HG02852 (cell line): ENCODE data around the gene DPEP2.
A peak's percentile ranks its signal among the peaks of the same experiment; 100 is the strongest.
"Not testable (repeated sequence)": the region's sequence is repeated elsewhere in the genome, so short reads cannot be mapped to it uniquely, and the experiment has no call there.

Source experiments
- ATAC-seq: cut with Tn5 transposase; IDR thresholded peaks from one replicate; pipeline ENCODE4 v1.9.1; 2021; ENCODE audit warnings: mild to moderate bottlenecking, moderate library complexity; ENCODE audit not compliant: unreplicated experiment

The DPEP2 gene

DNA sequence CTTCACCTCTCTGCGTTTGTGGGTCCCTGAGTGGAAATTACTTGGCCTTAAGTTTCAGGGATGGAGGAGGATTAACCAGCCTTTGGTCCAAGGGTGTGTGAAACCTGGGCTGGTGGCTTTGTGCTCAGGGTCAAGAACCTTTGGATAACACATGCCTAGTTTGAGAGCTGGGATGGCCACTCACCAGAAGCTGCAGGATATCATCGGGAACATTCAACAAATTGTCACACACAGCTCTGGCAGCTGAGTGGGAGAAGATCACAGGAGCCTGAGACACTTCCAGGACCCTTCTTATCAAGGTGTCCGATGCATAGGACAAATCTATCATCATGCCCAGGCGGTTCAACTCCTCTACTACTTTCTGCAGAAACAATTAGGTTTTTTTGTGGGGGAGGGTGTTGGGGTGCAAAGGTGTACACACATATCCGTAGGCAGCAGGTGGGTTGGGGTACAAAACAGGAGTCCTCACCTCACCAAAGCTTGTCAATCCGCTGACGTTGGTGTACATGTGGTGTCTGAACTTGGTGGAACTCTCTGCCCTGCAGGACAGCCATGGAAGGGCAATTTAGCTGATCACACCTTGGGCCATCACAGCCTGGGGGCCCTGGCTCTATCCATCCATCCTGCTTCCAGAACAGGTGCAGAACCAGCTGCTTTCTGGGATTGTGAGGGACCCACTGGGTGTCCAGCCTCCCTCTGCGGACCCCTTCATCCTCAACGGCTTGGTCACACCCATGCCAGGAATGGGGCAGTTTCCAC, 21.6 kb downstream of the DPEP2 start:
- no peak for ATAC-seq

DNA sequence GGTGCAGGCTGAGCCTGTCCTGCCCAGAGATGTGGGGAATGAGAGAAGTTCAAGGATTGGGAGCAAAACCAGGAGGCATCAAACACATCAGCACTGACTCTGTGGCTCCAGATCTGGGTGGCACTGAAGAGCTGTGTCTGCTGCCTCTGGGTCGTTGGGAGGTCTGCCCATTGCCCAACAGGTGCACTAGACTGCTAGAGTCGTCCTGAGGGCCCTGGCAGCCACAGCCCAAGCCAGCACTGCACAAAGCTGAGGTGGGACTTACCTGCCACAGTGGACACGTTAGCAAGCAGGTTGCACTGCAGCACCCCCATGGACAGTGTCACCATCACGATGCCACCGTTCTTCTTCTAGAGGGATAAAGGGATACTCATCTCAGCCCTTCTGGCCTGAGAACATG, 22.3 kb downstream of the DPEP2 start:
- no peak for ATAC-seq

DNA sequence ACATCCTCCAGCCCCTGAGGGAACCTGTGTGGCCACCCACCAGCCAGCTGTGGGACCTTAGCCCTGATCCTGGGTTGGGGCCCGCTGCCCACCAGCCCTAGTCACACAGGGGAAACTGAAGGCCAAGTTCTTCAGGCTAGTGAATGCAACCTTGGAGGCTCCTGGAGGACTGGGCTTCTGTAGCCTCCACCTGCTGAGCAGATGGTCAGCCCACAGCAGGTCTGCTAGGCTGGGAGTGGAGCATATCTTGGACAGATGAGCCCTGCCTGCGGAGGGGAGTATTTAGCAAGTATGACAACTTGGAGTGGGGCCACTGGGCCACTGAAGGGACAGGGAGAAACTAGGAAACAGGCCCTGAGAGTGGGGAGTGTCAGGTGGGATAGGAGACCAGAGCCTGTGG, 23.1 kb downstream of the DPEP2 start:
- ATAC-seq: no peak

DNA sequence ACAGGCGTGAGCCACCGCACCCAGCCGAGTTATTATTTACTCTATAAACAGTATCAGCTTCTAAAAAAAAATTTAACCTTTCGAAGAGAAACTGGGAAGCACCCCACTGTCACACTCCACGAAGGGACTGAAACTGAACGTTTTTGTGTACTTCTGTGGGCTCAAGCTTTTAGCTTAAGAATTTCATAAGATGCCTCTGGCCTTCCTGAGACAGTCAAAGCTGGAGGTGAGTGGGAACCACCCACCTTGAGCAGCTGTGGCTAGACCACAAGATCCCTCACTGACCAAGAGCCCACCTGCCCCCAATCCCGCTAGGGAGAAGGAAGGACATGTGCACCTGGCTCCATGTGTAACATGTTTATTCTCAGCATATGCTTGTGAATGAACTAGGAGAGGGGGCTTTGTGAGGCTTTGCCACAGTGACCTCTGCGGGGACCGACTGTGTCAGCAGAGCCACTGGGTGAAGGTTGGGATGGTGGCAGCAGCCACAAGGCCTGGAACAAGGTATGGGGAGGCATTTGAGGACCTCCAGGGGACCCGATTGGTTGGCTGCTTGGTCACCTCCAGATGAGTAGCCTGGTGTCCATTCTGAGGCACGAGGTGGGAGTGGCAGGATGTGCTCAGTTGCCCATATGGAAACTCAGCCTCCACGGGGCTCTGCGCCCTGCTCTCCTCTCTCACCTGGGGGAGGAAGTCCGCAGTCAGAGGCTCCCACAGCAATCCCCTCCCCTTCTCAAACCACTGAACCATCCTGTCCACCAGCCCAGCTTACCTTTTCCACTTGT, 23.8 kb downstream of the DPEP2 start:
- peak; percentile 74 for ATAC-seq

DNA sequence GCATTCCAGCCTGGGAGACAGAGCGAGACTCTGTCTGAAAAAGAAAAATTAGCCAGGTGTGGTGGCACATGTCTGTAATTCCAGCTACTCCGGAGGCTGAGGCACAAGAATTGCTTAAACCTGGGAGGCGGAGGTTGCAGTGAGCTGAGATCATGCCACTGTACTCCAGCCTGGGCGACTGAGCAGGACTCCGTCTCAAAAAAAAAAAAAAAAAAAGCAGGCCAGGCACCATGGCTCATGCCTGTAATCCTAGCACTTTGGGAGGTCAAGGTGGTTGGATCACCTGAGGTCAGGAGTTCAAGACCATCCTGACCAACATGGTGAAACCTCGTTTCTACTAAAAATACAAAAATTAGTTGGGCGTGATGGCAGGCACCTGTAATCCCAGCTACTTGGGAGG, 27.0 kb downstream of the DPEP2 start:
- not testable (repeated sequence) for ATAC-seq

DNA sequence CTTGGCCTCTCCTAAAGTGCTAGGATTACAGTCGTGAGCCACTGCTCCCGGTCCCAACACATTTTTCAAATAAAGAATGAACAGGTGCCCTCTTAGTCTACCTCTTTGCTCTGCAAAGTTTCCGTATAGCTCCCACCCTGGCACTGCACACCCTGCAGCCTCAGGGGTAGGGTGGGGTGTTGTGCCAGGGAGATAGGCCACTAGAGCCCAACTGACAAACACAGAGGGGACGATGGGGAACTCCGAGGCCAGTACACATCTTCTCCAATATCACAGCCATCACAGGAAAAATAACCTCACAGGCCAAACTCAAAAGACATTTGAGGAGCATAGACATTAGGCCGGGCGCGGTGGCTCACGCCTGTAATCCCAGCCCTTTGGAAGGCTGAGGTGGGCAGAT, 28.2 kb downstream of the DPEP2 start:
- ATAC-seq: no peak

DNA sequence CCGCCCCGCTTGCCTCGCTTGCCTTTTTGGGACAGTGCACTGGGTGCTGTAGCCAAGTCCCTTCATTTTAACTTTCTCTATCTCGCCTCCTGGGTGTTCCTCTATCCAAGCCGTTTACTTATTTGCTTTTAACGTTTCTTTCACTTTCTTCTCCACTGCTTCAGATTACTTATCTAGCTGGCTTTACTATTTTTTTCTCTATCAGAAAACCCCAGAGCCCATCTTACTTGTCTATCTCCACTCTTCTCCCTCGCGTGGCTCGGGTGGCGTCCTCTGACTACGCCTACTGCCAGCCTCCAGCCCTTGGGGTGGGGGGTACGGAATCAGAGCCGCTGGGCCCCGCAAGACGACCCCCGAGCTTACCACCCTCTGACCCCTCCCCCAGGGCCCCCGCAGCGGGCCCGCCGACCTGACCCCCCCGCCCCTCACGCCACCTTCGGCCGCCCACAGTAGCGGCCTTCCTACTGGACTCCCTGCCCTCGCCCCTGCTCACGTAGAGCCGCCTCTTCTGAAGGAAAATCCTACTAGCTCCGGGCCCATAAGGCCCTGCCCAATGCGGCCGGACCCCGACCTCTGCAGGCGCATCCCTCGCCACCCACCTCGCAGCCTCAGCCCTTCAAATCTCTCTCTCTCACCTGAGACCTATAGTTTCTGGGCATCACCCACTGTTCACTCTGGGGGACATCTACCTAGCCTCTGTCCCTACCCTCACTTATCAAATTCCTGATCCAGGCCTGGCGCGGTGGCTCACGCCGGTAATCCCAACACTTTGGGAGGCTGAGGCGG, 29.8 kb downstream of the DPEP2 start:
- no peak for ATAC-seq

DNA sequence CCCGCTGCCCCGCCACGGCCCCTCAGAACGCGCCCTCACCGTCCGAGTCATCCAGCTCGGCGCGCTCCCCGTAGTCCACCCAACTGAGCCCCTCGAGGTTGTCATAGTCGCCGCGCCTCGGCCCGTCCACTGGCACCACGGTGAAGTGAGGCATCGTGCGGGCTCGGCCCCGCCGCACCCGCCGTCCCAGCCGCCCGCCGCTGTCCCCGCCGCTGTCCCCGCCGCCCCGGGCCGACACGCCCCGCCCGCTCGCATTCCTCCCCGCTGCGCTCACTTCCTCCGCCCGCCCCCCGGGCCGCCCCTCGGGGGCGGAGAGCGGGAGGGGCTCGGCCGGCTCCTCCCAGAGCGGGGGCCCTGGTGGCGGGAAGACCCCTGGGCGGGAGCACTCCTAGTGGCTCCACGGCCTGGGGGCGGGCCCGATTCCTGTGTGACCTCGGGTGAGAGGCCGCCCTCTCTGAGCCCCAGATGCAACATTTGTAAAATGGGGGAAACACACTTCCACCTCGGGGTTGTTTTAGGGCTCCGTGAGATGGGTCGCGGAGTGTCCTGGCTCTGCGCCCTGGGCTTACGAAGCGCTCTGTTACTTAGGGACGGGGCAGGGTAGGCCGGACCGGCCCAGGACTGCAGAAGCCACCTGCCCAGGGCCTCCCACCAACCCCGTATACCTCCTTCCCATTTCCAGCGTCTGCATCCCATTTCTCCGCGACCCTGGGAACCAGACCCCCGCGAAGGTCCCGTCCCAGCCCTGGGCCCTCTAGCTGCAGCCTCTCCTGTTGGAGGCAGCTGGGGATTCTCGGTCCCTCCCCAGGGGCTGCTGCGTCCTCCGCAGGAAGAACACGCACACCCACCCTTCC, 30.7 kb downstream of the DPEP2 start, which contains the start of gene SLC12A4:
Gene SLC12A4, minus strand, starts transcription at position 238 of the 854 bp plus-strand sequence. Its CDS starts 84 bp downstream, at position 154.
- ATAC-seq: peak; percentile 68

DNA sequence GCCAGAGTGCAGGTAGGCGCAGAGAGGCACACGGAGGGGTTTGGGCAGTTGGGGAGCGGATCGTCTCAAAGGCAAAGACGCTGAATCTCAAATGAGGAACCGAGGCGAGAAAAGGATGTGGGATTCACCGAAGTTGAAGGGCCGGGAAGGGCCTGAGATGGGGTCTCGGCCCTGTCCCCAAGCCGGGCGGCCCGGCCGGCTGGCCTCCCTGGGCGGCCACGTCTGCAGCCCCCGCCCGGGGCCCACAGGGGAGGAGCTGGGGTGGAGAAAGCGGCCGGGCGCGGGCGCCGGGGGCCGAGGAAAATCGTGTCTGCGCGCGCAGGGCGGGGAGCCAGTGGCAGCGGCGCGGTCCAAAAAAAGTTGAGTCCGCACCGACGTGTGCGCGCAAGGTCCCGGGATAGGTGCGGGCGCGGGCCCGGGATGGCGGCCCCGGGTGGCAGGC, 31.3 kb downstream of the DPEP2 start:
- ATAC-seq: peak; percentile 26

DNA sequence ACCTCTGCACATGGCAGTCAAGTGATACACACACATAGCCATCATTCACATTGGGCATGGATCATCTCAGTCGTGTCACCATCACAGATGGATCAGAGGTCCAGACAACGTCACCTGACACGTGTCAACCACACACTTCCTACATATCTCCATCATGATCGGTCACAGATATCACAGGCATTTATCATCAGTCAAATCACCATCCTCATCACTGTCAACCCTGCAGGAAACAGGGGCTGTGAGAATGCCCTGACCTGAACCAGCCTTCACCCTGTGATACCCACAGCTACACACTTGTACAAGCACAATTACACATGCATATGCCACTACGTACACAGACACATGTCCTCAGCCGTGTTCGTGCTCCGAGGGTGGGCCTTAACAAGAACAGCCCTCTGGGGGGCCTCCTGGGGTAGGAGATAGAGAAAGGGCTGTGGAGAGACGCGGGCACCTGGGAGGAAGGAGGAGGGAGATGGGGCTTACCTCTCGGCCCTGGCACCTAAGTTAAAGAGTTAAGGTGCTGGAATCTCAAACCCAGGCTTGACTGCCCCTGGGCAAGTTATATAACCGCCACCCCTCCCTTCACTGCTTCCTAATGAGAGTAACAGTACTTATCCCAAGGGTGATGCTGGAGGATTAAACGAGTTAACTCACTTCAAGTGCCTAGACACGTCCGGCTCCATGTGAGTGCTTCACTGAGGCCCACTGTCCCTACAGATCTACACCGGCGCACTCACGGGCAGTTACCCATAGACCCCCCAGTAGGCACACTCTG, 31.9 kb downstream of the DPEP2 start:
- ATAC-seq: no peak

DNA sequence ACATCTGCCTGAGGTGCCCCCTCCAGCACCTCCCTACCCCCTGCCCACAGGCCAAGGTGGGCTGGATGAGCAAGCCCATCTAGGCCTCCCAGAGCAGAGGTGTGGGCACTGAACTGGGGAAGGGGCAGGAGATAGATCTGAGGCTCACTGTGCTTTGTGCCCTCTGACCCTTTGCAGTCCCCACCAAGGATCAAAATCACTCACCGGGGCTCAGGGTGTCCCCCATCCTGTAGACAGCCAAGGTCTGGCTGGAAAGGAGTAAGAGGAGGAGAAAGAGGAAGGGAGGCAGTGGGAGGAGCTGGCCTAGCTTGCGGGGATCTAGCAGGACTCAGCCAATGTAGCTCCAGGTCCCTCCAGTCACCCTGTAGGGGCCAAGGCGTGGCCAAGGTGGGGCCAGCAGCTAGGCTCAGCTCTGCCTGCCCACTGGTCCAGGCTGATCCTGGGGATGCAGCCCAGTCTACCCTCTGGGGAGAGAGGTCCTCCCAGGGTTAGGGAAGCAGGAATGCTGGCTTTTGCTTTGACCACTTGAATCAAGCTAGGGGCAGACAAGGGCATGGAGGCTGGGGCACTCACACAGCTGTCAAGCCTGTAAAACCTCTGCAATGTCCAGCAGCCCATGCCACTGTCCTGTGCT, 32.6 kb downstream of the DPEP2 start:
- no peak for ATAC-seq

DNA sequence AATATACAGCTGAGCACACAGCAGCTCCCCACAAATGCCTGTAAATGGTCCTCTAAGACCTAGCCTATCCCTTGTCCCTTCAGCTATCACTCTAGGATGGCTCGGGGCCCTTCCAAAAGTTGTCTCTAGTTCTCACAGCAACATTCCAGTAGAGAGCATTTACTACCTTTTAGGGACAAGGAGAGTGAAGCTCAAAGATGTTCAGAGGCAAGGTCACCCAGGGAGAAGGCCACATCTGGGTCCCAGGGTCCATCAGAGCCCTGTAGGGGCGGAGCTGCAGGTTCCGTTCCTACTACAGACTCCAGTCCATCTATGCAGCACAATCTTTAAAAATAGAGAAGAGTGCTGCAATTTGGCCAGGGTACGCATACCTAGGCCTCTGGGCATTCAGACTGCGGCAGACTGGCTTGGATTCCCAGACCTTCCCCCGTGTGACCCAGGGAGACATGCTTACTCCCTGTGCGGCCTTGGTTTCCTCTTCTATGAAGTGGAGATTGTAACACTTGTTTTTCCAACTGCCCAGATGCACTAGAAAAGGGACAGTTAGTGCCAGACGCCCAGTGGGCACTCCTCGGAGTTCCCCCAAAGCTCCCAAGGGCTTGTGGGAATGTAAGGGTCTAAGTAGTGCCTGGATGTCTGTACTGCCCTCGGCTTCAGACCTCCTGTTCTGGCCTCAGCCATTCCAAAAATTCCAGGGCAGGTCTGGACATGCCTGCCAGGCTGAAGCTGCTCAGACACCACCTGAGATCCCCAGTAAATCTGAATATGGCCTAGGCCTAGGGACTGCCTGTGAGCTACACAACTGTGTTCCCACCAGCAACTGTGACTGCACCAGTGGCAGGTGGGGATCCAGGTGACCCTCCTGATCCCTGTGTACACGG, 33.4 kb downstream of the DPEP2 start:
- ATAC-seq: no peak

DNA sequence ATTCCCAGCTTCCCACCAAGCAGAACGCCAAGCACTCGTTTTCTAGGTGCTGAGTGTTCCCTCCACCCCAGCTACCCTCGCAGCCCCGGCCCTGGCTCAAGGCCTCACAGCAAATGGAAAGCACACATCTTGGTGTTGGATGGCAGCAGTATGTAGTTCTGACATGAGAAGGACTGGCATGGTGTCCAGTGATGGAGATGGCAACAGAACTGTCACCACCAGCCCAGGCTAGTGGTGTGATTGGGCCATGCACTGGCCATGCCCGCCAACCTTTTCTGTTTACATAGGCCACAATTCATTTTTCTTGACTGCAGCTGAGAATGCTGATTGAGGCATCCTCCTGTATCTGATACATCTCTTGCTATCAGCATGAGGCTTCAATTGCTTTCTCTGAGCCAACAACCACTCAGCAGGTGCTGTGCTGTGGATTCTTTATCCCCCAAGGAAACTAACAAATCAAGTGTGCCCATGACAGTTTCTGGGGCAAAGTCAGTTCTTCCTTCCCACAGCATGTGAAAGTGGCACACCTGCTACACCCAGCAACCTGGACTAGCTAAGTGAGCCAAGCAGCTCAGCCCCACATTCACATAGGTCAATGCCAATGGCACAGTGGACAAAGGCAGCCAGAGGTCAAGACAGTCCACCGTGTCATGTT, 34.7 kb downstream of the DPEP2 start:
- no peak for ATAC-seq

DNA sequence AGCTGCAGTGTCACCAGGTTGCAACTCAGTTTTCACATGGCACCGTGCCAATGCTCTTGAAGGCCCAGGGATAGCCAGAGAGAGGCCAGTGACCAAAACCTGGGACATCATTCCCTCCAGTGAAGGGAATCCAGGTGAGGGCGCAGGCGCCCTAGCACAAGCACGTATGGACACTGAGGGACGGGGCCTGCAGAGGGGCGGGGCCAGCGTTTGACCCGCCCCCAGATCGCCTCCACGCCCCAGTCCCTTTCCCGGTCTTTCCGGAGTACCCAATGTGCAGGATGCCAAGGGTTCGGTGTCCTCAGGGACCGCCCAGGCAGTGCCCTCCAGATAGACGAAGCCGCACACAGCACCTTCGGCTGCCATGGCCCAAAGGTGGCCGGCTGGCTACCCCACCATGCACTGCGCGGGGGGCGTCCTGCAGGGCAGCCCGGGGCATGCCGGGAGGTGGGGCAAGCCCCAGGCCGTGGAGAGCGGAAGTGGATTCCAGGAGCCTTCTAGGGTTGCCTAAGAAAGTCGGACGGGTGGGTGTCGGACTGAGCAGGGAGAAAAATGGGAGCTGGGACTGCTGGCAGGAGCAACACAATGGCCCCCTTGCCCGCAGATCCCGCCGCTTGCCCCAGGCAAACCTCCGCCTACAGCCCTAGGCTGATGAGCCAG, 35.5 kb downstream of the DPEP2 start:
- no peak for ATAC-seq

DNA sequence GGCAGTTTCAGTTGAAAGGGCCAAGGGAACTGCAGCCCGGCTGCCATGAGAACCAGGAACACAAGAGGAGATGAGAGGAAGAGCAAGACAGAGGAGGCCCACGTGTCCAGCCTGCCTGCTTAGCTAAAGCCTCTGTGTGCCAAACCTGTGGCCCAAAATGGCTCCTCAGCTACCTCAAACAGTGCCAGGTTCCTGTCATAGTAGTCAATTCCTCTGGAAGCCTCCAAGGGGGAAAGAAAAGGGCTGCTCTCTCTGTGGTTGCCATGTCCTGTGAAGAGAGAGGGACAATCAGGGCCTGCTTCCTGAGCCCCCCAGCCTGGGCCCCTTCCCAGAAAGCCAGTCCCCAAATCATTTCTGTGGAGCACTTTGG, 36.0 kb downstream of the DPEP2 start:
- ATAC-seq: no peak

DNA sequence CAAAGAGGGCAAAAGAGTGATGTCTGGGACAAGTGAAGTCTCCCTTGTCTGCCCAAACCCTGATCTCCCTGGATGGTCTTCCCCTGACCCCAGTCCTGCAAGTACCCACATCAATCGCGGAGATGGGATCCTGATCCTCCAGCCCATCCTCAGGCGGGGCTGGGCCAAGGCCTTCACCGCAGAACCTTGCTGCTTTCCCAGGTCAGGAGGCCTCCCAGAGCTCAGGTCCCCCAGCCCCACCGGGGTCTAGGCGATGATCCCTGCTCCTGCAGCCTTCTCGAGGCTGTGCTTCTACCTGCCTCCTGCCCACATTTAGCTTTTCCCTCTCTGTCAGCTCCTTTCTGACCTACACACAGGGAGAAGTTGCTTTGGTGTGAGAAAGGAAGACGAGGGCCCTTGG, 37.1 kb downstream of the DPEP2 start:
- ATAC-seq: no peak

DNA sequence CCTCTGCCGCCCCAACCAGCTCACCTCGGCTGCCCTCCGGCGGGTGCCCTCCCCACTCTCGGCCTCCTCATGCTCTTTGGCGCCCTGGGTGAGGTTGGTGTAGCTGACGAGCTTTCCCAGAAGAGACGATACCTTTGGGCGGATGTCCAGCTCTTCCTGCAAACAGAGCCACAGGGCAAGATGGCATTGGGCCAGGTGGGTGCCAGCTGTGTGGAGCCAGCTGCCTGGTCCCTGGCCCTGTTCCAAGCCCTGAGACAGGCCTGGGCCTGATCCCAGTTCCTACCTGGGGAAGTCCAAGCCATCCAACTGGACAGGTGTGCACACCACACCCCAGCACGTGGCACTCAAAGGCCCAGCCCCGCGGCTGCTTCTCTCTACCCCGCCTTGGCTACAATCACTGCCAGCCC, 37.7 kb downstream of the DPEP2 start:
- ATAC-seq: no peak
